HG03135 (cell line): ENCODE measurements around the gene HES7.
A peak's percentile ranks its signal among the peaks of the same experiment; 100 is the strongest.
"Not testable (repeated sequence)": the region's sequence is repeated elsewhere in the genome, so short reads cannot be mapped to it uniquely, and the experiment has no call there.

Experiments used
- ATAC-seq: cut with Tn5 transposase; IDR thresholded peaks from one replicate; pipeline ENCODE4 v1.9.1; 2021; ENCODE audit warnings: mild to moderate bottlenecking, moderate library complexity; ENCODE audit not compliant: unreplicated experiment

The HES7 gene

DNA sequence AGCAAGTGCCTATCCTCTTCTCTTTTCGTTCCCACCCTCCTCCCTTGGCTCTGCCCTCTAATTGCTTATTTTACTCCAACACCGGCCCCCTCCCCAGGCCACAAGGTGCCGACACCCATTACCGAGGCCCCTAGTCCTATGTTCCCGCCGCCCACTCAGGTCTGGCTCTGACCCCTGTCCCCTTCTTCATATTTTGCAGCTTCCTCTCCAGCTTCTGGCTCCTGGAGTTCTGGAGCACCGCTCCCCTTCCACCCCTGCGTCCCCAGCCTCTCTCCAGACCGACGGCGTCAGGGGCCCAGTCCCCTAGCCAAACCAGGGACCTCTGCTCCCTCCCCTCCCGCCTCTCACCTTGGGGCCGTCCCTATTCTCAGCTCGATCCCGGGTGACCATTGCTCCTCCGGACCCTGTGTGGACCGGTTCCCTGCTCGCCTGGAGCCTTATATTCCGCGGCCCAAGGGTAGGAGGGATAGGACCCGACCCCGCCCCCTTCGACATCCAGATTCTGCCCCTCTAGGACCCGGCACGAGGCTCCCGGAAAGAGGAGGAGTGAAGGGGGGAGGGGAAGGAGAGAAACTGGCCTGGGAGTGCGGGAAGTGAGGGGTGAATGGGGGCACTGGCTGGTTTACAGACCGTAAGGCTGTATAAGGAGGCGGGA lies at the start of gene HES7:
HES7 (minus strand) TSS at position 412 of the 655 bp plus-strand sequence; CDS start at position 390, 22 bp downstream.
- ATAC-seq, result no peak

DNA sequence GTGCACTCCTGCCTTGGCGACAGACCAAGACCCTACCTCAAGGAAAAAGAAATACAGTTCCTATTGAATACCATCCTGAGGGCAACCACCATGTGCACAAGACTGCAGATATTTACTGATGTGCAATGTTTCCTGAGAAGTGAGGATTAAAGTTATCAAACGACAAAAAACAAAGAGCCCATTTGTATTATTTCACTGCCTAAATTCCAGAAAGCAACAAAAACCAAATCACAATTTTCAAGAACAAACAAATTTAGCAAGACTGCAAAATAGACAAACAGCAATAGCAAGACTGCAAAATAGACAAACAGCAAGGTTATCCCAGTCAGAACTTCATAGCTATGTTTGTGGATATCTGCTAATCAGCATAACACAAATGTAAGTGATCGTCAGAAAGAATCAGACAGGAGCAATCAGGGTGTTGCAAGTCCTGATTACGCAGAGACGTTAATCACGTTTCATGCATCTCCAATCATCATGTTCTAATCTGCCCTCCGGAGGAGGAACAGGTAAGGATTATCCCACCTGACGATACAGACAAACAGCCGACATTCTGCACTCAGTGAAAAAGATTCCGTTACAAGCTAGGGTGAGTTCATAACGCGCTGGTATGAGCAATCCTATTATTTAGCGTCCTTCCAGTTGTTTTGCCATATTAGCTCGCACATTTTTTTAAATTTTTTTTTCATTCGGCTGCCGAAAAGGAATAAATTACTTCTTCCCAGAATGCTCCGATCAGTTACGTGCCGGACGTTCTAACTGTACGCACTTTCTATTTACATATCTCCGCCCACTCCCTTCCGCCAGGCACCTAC lies 49.4 kb upstream of the HES7 start:
- peak; percentile 65 for ATAC-seq

DNA sequence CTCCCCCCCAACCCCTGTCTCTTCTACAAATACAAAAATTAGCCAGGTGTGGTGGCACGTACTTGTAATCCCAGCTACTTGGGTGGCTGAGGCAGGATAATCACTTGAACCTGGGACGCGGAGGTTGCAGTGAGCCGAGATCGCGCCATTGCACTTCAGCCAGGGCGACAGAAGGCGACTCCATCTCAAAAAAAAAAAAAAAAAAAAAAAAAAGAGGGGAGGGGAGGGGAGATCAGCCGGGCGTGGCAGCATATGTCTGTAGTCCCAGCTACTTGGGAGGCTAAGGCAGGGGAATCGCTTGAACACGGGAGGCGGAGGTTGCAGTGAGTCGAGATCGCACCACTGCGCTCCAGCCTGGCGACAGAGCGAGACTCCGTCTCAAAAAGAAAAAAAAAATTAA lies 46.3 kb upstream of the HES7 start:
- not testable (repeated sequence) for ATAC-seq

DNA sequence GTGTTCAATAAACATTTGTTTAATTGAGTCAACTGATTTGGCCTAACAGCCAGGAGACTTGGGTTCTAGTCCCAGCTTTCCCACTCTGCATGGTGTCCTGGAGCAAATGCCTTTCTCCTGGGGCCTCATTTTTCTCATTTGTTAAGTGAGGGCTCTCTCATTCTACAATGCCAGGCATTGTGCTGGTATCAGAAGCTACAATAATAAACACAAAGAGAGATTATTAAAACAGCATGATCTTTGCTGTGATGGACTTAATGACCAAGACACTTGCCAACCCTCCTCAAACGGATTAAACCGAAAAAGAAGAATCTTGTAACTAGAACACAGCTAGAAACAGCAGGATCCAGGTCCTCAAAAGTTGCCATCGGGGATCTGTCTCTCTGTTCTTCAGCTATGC lies 43.6 kb upstream of the HES7 start:
- no peak for ATAC-seq

DNA sequence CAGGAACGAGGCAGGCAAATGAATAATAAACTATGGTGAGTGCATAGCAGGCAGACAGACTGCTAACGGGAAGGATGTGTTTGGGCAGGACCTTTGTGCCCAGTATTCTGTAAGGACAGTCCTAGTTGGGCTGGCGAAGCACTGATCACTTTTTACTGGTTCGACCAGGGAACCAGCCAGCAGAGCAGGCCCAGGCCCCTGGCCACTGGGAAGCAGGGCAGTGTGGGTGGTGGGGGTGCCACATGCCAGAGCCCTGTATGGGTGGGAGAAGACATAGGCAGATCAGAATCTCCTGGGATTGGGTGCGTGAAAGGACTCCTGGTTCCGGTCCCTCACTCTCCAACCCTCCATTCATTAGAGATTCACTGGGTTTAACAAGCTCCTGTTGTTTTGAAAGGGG lies 42.8 kb upstream of the HES7 start:
- ATAC-seq, result no peak

DNA sequence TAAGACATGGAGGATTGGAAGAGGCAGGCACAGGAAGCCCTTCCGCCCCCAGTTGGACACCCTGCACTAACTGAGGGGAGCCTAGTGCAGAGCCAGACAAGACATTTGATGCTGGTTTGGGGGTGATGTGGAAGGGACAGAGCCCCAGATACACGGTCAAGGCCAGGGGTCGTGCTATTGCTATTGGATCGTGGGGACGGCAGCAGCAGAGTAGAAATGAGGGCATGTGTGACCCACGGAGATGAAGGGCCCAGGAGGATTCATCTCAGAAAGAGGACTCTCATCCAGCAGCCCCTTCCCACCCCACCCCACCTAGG lies 40.9 kb upstream of the HES7 start:
- no peak for ATAC-seq

DNA sequence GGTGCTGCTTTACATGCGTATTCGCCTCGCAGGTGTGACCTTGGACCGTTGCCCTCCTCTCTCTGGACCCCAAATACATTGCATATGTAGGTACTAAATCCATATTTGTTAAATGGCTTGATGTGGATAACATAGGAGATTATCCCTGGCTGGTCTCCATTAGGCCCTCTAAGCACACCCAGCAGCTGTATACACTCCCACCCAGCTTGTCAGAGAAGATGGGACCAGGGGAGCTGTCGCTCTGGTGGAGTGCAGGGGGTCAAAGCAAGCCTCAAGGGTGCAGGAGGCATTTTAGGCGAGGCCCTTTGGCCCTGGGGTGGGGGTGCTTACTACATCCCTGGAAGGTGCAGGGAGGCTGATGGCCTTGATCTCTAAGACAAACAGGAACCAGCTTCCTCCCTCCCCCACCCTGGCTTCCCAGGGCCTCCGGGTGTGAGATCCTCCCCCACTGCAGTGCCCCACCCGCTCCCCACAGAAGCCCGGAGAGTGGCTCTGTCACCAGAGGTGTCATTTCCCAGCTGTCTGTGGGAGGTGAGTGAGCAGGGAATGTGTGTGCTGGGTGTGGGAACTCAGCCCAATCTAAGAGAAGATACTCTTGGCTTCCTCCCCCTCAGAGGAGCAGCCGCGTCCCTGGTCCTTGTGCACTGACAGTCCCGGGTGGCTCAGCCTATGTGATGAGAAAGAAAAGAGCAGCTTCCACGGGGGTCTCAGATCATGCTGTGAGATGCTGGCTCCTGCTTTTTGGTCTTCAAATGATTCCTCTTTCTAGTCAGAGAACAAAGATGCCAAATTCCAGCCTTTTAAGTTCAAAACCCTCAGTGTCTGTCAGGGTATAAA lies 40.3 kb upstream of the HES7 start:
- ATAC-seq, result no peak

DNA sequence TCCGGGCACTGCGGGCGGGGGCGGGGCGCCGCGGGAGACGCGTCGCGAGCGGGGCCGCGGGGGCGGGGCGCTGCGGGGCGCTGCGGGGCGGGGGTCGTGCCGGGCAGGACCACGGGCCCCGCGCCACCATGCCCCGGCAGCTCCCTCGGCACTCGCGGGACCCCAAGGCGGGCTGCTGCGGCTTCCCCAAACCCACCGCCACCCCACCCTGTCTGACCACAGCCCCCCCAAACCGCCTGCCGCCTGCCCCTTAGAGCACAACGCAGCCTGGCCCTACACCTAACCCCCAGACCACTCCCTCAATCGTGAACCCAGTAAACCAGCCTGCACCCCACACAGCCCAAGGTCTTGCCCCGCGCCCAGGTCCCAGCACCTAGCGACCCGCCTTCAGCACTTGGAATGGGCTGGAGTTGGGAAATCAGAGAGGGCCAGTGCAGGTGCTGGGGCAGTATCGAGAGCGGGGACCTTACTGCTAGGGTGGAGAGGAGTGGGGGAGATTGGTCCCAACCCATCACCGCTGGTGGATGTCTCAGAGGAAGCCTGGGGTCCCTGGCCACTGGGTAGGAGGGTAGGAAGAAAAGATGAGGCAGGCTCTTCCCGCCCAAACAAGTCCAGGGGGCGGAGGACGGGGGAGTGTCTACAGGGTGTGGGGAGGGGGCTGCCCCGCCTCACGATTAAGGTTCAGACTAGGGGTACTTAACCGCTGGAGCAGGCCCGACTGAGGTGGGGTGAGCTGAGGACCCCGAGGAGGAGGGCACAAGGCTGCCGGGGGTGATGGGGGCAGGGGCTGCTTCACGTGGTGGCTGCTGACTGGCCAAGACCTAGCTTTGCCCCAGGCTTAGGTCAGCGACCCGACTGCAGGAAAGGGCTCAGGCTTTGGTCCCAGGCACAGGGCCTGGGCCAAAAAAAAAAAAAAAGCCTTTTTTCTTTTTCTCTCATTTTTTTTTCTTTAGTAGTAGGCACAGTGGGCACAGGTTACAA lies 39.4 kb upstream of the HES7 start:
- ATAC-seq, result no peak

DNA sequence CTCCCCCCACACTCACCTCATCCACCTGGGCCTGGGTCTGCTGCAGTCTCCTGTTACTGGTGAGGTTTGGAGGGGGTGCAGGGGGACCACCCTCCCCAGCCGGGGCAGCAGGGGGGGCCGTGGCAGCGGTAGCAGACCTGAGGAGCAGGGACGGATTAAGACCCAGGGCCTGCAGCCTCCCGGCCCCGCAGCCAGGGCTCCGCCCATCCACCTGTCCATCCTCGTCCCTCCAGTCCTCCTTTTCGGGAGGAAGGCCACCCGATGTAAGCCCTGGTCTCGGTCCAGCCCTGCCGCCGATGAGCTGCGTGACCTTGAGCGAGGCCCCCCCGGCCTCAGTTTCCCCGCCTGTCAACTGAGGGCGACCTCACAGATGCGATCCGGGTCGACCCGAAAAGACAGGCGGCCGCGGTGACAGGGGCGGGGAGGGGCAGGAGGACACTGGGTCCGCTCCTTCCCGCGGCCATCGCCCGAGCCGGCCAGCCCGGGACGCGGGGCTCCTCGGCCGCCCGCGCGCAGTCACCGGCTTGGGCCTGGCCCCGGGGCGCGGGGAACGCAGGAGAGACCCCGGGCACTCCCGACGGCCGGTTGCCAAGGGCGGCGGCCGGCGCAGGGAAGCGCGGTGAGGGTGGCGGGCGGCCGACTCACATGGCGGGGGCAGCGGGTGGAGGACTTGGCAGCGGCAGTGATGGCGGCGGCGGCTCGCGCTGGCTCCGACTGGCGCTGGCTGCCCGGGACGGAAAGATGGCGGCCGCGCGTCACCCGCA lies 38.5 kb upstream of the HES7 start, which contains the start of gene VAMP2:
VAMP2 (minus strand) TSS at position 716 of the 764 bp plus-strand sequence; CDS start at position 647, 69 bp downstream.
- ATAC-seq, result peak; percentile 50

DNA sequence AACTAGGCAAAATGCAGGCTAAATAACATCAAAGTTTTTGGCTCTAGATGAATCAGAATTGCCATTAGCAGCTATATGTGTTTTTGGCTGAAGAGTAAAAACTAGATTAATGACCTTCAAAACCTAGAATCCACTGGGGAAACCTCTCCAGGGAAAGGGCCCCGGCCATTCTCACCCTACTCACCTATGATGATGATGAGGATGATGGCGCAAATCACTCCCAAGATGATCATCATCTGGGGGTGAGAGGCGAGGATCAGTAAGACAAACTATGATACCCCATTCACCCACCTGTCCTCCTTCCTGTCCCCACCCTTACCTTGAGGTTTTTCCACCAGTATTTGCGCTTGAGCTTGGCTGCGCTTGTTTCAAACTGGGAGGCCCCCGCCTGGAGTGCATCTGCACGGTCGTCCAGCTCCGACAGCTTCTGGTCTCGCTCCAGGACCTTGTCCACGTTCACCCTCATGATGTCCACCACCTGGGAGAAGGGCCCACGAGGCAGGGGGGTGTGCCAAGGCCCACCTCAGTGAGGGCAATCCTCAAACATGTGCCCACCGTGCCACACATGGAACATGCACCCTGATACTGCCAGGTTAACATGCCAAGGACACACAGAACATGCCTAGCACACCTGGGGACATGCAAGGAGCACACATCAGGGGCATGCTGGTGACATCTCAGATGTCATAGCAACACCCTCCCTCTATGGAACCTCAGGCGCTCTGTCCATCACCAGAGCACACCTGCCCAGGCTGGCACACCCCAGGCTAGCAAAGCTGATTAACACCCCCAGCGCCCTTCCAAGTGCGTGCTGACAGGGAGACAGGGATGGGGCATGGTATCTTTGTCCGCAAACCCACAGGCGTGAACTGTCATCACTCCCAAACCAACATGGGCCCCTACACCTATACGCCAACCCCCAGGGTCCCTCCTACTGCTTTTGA lies 37.7 kb upstream of the HES7 start:
- ATAC-seq, result no peak

DNA sequence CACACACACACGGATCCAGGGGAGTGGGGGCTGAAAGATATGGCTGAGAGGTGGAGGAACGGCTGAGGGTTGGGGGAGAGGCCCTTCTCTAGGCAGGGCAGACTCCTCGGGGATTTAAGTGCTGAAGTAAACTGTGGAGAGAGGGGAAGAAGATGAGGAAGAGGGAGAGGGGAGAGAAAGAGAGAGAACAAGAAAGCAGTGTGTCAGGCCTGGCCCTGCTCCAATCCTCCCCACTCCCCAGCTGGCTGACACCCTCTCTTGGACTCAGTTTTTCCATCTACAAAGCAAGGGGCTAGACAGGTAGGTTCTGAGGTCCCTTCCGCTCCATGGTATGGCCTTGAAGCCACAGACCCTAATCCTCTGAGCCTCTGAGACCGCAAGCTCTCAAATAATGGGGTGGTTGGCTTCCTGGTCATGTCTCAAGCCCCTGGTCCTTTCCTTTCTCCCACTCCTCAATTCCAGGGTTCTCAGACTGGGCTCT lies 36.9 kb upstream of the HES7 start:
- no peak for ATAC-seq

DNA sequence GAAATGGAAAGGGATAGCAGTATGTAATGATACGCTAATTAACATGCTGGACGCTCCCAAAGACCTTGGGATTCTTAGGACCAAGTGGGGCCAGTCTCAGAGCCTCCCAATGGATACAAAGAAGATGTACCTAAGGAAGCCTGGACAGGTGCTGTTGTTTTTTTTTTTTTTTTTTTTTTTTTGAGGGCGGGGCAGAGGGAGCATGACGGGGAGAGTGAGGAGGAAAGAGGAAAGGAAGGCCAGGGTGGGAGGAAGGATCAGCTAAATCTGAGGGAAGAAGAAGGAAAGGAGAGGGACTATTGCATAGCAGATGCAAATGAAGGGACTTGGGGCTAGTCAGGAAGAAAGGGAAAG lies 36.3 kb upstream of the HES7 start:
- ATAC-seq, result no peak

DNA sequence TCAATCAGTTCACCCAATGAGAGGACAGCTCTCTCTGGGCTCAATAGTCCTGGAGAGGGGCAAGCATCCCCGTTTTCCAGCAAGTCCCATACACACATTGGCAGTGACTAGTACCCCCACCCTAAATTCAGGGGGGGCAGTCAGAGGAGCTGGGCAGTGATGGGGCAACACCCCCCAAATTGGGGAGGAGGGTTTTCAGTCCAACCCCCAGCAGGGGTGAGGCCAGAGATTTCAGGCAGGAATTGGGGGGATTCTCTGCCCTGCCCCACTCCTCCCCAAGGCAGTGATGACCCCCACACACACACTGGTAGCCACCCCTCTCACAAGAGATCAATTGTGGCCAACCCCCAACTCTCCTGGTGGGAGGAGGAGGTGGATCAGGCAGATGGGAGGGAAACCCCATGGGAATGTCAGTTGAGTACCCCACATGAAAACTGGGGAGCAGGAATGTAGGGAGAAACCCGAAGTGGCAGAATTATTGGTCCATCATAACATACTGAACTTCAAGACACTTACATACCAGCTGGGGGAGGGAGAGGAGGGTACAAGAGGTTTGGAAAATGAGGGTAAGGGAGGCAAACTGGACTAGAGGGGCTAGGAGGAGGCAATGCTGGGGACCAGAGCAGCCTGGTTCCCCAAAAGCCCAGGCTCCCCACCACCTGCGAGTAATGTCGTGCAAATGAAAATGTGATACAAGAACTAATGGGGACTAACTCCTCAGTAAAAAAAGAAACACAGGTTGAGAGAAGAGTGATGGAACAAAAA lies 35.7 kb upstream of the HES7 start:
- ATAC-seq, result no peak

DNA sequence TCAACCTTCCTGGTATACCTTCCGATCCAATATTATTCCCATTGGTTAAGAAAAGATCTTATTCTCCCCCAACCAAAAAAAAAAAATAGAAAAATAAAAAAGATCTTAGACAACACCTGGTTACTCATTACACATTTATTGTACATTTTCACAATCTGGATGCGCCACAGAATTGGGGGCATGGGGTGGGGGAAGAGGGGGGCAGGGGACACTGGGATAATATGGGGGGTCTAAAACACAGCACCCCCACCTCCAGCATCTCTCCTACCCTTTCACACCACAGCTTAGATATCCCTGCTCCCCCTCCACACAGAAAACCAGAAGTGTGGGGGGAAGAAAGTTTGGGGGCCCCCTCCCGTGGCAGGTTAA lies 35.1 kb upstream of the HES7 start:
- ATAC-seq, result no peak

DNA sequence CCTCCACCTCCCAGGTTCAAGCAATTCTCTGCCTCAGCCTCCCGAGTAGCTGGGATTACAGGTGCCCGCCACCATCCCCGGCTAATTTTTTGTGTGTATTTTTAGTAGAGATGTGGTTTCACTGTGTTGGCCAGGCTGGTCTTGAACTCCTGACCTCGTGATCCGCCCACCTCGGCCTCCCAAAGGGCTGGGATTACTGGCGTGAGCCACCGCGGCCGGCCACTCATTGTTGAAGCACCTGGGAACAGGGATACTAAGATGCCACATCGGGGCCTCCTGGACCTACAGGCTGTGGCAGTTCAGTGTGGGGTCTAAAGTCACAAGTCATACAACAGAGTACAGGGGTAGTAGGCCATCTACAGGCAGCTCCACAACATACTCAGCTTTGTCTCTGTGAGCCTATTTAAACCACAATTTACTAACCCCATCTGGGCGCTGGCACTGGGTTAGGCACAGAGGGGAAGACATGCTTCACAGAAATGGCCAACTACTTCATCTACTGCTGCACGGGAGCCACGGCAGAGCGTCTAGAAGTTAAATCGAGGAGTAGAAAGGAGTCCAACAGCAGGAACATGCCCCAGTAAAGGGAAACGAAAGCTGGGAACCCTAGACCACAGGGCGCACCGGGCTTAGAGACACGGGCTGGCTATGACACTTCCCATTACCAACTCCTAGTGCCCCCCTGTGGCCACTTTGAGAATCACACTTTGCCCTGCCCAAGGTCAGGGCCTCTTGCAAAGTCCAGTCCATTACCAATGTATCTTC lies 34.5 kb upstream of the HES7 start:
- ATAC-seq, result no peak

DNA sequence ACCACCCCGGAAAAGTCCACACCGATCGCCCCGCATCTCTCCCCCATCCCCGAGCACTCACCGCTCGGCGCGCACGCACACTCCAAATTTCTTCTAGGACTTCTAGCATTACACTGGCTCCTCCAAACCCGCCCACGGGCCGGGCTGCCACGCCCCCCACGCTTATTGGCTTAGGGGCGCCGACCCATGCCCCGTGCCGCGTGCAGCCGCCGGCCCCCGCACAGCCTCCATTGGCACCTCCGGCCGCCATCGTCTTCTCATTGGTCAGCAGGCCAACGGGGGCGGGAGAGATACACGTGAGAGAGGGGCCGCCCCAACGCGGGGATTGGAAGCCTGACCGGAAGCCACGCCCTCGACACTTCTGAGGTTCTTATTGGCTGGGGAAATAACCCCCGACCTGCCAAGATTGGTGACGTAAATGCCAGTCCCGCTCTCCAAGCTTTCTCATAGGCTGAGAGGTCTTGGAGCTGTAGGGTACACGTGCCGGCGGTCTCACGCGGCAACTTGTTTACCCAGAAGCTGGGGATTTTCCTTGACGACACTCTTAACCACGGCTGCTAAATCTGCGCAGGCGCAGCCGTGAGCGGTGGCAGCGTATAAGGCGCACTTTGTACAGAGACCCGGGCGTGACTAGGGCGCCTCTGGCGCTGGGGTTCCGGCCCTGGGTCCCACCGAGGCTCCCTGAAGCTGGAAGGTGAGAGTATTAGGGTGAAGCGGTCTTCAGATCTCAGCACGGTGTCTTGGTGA lies 32.5 kb upstream of the HES7 start:
- ATAC-seq, result peak; percentile 70

DNA sequence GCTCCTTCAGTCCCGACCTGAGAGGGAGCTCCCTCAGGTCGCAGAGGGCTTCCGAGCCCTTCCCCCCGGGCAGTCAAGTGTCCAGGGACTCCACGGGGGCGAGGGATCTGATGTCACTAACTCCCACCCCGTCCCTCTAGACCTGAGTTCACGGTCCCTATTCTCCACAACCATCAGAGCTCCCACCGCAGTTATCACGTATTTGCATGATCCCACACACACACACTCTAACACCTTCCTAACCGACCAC lies 32.0 kb upstream of the HES7 start:
- ATAC-seq, result peak; percentile 1
